Peyer's patch (tissue), 4 donors: Measurements from ENCODE around the gene SRSF1.

Experiments used
- CTCF ChIP-seq, 6 experiments: fragments of 450-650 bp in 4 of 6; fragments of 200-600 bp in 2 of 6; sonication (generic) in 1 of 6; IDR thresholded peaks; one replicate each; pipeline ENCODE4 v1.5.1; 2017 to 2019; ENCODE audit warnings: antibody characterized with exemption in 6 of 6, mild to moderate bottlenecking in 3 of 6, moderate library complexity in 1 of 6
- POLR2A ChIP-seq, 2 donors: fragments of 450-650 bp; IDR thresholded peaks; one replicate each; pipeline ENCODE4 v1.5.1; 2017; ENCODE audit warnings: antibody characterized with exemption in 2 of 2, mild to moderate bottlenecking in 2 of 2, moderate library complexity in 2 of 2

GRCh38 chr17:58049533-58049932, 42.5 kb upstream of the SRSF1 start:
- TF ChIP-seq CTCF (IDR thresholded peaks at IDR 0.05): no peak
- TF ChIP-seq POLR2A (IDR thresholded peaks at IDR 0.05): no peak
